ENCODE results near the gene ADAMTSL1.

GRCh38 chr9:18810581-18810980 is 336.6 kb downstream of the ADAMTSL1 start:
- TF ChIP-seq CTCF (IDR thresholded peaks at IDR 0.05) (no peak), POLR2A (IDR thresholded peaks at IDR 0.05) (no peak)

Data from right lobe of liver (tissue), 4 donors.